GM21423 (cell line): ENCODE results near the gene NXN.
"Not testable (repeated sequence)": the region's sequence is repeated elsewhere in the genome, so short reads cannot be mapped to it uniquely, and the experiment has no call there.

ENCODE experiments used
- ATAC-seq: cut with Tn5 transposase; IDR thresholded peaks from one replicate; pipeline ENCODE4 v1.9.1; 2021; ENCODE audit warnings: mild to moderate bottlenecking, moderate library complexity; ENCODE audit not compliant: unreplicated experiment

NXN gene

DNA sequence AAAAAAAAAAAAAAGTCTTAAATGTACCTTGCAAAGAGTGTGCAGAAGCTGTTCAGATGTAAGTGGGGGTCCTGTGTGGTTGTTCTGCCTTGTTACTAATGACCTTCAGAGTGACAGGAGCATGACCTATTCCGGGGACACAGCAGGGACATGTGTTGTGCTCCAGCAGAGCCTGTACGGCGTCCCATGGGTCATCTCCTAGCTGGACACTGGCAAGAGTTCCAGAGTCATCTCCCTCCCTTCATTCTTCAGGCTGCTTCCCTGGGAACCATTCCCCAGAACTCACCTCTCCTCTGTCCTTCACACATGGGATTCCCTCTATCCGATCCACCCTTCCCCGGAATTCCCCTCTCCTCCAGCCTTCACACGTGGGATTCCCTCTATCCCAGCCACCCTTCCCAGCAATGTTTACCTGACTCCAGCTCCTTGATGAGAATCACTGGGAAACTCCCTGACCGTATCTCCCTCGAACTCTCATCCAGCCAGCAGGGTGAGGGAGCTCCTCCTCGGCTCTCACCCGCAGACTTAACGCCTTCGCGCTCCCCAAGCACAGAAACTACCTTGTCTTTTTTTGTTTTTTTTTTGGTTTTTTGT, 111.6 kb downstream of the NXN start:
- no peak for ATAC-seq

- not testable (repeated sequence) for ATAC-seq
Observed at GRCh38 chr17:867238-867637, 112.3 kb downstream of the NXN start.

- ATAC-seq, result no peak
Observed at GRCh38 chr17:866568-867103, 112.9 kb downstream of the NXN start.

DNA sequence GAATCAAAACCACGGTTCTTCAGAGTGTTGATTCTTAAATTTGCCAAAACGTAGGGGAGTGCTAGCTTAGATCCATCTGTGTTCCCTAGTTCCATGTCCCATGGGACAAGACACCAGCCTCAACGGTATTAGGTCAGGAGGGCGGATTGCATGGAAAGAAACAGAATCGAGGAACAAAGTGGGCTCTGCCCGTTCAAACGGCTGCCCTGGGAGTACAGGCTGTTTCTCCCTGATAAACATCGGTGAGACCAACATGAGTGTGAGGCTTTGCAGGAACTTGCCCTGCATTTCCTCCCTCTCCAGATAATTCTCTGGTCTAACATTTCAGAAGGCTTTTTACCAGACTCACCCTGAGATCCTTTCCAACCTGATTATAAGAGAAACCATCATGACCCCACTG, 115.3 kb downstream of the NXN start:
- no peak for ATAC-seq

- no peak for ATAC-seq
Observed at GRCh38 chr17:863880-864279, 115.7 kb downstream of the NXN start.

- ATAC-seq, result no peak
Observed at GRCh38 chr17:862582-862981, 117.0 kb downstream of the NXN start.

DNA sequence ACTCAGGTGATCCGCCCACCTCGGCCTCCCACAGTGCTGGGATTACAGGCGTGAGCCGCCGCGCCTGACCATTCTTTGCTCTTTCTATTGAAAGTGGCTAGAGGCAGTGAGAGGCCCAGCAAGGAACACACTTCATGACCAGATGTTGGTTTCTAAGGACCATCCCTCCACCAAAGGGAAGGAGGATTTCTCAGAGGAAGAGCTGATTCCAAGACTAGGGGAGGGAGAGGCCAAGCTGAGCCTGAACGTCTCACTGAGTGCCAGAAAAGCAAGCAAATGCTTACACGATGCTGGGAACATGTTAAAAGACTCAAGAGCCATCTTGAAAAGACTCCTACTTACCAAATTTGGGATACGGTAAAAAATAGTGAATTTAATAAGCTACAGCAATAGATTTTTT, 118.2 kb downstream of the NXN start:
- no peak for ATAC-seq

GRCh38 chr17:860805-861204, 118.8 kb downstream of the NXN start:
- no peak for ATAC-seq

DNA sequence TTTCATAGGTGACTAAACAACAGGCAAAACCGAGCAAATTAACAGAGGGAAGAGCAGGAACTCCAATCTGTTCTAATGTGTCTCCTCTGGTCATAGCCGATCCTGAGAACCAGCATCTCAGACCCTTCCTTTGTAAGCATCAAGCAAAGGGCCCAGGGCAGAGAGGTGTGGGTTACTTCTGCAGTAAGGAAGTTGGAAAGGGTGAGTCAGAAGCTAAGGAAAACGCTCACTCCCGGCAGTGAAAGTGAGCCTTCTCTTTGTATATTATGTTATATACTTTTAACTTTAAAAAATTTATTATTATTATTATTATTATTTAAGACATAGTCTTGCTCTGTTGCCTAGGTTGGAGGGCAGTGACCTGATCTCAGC, 119.8 kb downstream of the NXN start:
- ATAC-seq, result no peak

DNA sequence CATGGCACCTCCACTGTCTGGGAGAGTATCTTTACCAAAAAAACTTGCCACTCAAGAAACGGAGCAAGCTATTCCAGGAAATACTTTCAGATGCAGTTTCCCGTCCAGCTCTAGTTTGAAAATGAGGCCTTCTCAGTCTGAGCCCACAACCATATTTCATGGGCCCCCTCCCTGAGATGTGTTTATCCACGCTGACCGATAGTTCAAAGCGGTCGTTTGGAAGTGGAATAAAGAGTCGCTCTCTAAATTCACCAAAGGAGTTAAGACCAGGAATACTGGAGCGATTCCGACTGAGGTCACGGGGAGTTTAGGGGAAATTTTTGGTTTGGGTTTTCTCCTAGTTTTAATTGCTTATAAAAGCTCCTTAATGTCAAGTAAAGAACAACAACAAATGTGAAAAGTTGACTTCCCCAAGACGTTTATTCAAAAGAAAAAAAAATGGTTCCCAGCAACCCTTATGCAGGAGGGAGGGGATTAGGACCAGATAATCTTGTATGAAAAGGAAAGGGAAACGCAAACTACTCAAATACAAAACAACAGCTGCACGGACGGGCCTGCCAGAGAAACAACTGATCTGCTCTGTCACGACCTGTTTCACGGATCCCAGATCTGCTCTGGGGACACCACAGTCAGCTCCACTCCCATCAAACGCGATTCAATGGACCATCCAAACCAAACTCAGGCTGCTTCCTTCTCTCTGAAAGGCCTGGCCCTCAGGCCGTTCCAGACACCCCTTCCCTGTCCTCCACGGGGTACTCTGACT, 120.3 kb downstream of the NXN start:
- ATAC-seq, result no peak

DNA sequence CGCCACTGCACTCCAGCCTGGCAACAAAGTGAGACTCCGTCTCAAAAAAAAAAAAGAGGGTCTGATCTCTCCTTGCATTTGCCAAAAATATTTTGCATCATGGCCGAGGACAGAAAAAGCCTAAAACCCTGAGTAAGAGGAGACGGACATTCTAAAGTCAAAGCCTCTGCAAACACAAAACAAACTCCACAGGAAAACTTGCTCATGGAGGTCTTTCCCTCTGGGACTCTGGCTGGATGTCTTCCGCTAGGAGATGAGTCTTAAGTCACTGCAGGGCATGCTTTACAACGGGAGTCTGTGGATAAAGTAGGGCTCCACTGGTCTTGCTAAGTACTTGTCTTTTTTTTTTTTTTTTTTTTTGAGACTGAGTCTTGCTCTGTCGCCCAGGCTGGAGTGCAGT, 123.4 kb downstream of the NXN start:
- no peak for ATAC-seq

GRCh38 chr17:855569-855968, 124.0 kb downstream of the NXN start:
- ATAC-seq, result no peak

GRCh38 chr17:852850-853249, 126.7 kb downstream of the NXN start:
- ATAC-seq, result not testable (repeated sequence)

DNA sequence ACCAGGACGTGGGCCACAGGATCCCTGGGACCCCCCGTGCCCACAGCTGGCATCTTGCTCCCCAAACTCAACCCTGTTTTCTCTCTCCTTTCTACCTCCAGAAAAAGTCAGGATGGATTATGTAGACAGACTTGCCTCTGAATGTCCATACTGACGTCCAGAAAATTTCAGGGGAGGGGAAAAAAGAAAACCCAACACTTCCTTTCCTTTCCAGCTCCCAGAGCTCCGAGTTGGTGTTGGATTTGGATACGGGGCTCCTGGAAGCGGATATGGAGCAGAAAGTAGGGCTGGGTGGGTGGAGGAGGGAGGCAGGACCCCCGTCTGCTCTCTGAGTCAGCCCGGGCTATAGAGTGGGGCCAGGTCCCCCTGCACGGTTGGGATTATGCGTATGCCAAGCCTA, 127.2 kb downstream of the NXN start:
- no peak for ATAC-seq

- no peak for ATAC-seq
Observed at GRCh38 chr17:851924-852323, 127.7 kb downstream of the NXN start.

DNA sequence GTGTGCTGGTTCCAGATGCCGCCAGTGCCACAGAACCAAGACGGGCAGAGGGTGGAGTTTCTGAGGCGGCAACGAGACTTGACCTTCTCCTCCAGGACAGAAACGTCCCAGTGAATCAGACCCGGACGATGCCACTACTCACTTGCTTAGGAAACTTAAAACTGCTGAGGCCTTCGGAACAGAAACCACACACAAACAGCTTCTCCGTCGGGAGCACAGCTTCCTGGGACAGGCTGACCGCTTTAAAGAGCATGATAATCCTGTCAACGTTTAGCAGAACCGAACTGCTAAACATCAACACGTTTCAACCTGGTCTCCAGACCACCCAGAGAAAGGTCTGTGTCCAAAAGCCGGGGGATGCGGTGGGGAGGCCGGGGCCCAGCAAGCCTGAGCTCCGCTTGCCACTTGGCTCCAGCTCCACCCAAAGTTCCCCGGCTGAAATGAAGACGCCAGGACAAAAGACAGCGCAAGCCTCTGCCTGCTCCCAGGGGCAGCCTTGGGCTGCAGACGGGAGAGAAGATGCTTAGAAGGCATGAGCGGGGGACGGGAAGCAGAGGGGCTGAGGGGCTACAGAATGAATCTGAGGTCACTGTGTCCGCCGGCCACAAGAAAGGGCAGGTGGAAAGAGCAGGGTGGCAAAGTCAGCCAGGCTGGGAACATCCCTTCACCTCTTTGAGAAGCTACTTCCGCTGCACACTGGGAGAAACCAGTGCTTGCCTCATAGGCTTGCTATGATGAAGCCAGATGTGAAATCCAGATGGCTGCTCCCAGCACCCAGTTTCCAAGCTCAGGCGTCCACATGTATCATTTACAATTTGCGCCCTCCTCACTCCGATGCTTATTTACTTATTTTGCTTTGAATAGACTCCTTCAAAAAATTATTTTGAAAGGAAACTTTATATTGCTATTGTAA, 128.5 kb downstream of the NXN start:
- no peak for ATAC-seq

DNA sequence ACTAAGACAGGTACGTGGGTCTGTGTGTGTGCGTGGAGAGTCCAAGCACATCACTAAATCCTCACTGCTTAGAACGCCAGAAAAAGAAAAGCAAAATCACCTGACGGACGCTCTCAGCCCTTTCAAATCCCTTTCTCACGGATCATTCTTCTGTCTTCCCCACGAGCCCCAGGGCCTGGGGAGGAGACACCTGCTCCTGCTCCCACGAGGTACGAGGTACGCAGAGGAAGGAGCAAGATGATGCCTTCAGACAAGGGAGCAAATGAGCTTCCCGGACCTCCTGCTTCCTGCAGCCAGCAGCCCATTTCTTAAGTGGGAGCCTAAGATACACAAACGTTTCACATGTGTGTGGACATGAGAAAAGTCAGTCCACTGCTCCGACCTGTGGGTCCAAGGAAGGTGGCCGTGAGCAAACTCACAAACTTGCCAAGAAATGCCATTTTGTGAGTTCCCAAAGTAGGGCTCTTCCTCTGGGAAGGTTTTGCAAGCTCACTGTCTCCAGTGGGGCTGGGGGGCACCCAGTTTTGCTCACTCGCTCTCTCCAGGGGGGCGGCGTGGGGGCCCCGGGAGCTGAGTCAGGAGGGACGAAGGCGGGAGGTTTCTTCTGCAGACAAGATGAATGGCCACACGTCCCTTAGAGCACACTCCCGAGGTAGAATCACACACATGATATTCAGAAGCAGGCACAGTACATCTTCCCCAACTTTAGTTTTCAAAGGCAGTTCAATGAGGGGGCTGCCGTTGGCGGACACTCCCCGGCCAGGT, 129.3 kb downstream of the NXN start:
- ATAC-seq, result no peak

GRCh38 chr17:848402-848801, 131.2 kb downstream of the NXN start:
- ATAC-seq, result no peak

GRCh38 chr17:846901-847843, 132.4 kb downstream of the NXN start:
- no peak for ATAC-seq

GRCh38 chr17:841313-841712, 138.3 kb downstream of the NXN start:
- no peak for ATAC-seq
